Measurements from ENCODE around the gene TECPR1. TPM values are rescaled to one million over a fixed set of nuclear protein-coding genes. Genes with fewer than 3 reads are reported as not detected.

TECPR1 gene
- total and polyA plus RNA-seq, 2 of the 8 experiments (the other 6 are each of a cell fraction or from before 2014, with no cell fraction given): 1.3 to 11.1 TPM

GRCh38 chr7:98214811-98215321 lies 37.2 kb downstream of the TECPR1 start (continued):
- no peak for TF ChIP-seq CHD7 (IDR thresholded peaks at IDR 0.05; ENCODE audit: insufficient replicate concordance, low read length)
- TF ChIP-seq SAP30 (IDR thresholded peaks at IDR 0.05; ENCODE audit: insufficient read depth, insufficient replicate concordance, low read length): no peak
- no peak for TF ChIP-seq CBX8 (IDR thresholded peaks at IDR 0.05; ENCODE audit: borderline replicate concordance, low read depth, low read length)
- no peak for TF ChIP-seq POLR2A (IDR thresholded peaks at IDR 0.05; ENCODE audit: control extremely low read depth in 1 of 2, low read depth in 2 of 2, low read length in 2 of 2)
- no peak for TF ChIP-seq KDM4A (IDR thresholded peaks at IDR 0.05; ENCODE audit: low read depth, low read length, severe bottlenecking)
- TF ChIP-seq TEAD4 (IDR thresholded peaks at IDR 0.05; ENCODE audit: low read depth, low read length): no peak
- TF ChIP-seq CHD1 (IDR thresholded peaks at IDR 0.05; ENCODE audit: low read depth, low read length): no peak
- no peak for TF ChIP-seq POU5F1 (IDR thresholded peaks at IDR 0.05; ENCODE audit: low read depth, low read length)
- no peak for TF ChIP-seq TAF7 (optimal IDR thresholded peaks at IDR 0.05; ENCODE audit: borderline replicate concordance, low read depth, low read length)
- no peak for TF ChIP-seq KDM1A (IDR thresholded peaks at IDR 0.05; ENCODE audit: borderline replicate concordance, low read length)
- no peak for TF ChIP-seq RBBP5 (IDR thresholded peaks at IDR 0.05; ENCODE audit: borderline replicate concordance, low read depth, low read length)
